ENCODE measurements around the gene RABEP1. TPM values are rescaled to one million over a fixed set of nuclear protein-coding genes. Genes with fewer than 3 reads are reported as not detected.

Gene RABEP1
- total RNA-seq, 1 experiment from 2014 or later = 21.8 TPM

DNA sequence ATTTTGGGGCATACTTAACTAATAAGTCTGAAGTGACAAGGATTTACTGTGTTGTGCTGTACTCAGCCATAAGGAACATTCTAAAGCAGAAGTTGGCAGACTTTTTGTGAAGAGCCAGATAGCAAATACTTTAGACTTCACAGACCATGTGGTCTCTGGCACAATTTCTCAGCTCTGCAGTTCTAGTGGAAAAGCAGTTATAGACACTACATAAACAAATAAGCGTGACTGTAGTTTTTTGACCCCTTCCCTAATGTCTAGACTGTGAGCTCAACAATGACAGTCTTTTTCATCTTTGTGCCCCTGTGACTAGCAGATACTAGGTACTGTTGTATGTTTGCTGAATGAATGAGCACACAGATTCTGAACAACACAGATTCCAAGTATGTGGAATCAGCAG is 142.8 kb downstream of the RABEP1 start:
- no peaks in the 10 kb centered on the region for H3K4me1 Mint-ChIP-seq (ENCODE audit: low read depth, unreplicated experiment)
- peaks cover 37% of the 10 kb centered on the region for H3K36me3 Mint-ChIP-seq (ENCODE audit: insufficient read depth, unreplicated experiment)
- Histone ChIP-seq H3K4me1 (no peaks in the 10 kb centered on the region), H3K9me3 (no peaks in the 10 kb centered on the region), H3K4me3 (ENCODE audit: low read depth, low read length) (no peak overlapping the region), H3K27me3 (replicated peaks; ENCODE audit: control insufficient read depth, insufficient read depth, low read length) (no peaks in the 10 kb centered on the region), H3K36me3 (ENCODE audit: control insufficient read depth, insufficient read depth, low read length) (peaks cover 3% of the 10 kb centered on the region; the same call in 1 of the 2 replicates)
- ChIA-PET CTCF (interaction anchor here (0.7 kb wide), 1 partner anchor 14 kb away, joined by 3 read pairs; no protein-coding TSS in a partner anchor), POLR2A (no interaction called here)
- TF ChIP-seq, protein P1, sequence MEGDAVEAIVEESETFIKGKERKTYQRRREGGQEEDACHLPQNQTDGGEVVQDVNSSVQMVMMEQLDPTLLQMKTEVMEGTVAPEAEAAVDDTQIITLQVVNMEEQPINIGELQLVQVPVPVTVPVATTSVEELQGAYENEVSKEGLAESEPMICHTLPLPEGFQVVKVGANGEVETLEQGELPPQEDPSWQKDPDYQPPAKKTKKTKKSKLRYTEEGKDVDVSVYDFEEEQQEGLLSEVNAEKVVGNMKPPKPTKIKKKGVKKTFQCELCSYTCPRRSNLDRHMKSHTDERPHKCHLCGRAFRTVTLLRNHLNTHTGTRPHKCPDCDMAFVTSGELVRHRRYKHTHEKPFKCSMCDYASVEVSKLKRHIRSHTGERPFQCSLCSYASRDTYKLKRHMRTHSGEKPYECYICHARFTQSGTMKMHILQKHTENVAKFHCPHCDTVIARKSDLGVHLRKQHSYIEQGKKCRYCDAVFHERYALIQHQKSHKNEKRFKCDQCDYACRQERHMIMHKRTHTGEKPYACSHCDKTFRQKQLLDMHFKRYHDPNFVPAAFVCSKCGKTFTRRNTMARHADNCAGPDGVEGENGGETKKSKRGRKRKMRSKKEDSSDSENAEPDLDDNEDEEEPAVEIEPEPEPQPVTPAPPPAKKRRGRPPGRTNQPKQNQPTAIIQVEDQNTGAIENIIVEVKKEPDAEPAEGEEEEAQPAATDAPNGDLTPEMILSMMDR (IDR thresholded peaks at IDR 0.05; ENCODE audit: insufficient read depth in 1 of 2, low read depth in 1 of 2, low read length in 1 of 2, severe bottlenecking in 1 of 2, unreplicated experiment in 1 of 2) = no peak
- no TSS peak for BruUV-seq (replicated peaks)
- H3K27ac Mint-ChIP-seq (ENCODE audit: unreplicated experiment) = no peak overlapping the region
- H3K4me3 Mint-ChIP-seq (ENCODE audit: unreplicated experiment) = no peak overlapping the region
- H3K9me3 Mint-ChIP-seq (ENCODE audit: unreplicated experiment) = no peaks in the 10 kb centered on the region
- DNase-seq = no peak
- intact Hi-C loops (cut with micrococcal nuclease; ENCODE audit: unreplicated experiment) = no loop called here
- H3K27me3 Mint-ChIP-seq (ENCODE audit: insufficient read depth, unreplicated experiment) = no peaks in the 10 kb centered on the region

DNA sequence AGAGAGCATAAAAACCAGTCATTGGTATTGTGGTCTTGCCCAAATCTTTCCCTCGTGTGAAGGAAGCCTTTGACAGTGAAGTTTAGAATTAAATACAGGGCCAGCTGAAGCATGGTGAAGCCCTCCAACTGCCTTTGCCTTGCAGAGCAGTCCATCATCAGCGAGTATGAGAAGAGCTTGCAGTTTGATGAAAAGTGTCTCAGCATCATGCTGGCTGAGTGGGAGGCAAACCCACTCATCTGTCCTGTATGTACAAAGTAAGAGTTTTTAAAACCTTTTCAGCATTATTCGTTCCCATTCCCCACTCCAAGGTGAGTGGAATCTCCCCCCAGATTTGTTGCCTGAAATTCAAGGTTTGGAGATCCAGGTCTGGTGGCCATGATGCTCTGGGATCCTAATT is 143.7 kb downstream of the RABEP1 start:
- intact Hi-C loops (cut with micrococcal nuclease; ENCODE audit: unreplicated experiment) = no loop called here
- ChIA-PET CTCF (no interaction called here), POLR2A (no interaction called here)
- Histone ChIP-seq H3K9me3 (no peaks in the 10 kb centered on the region), H3K36me3 (ENCODE audit: control insufficient read depth, insufficient read depth, low read length) (peaks cover 3% of the 10 kb centered on the region; the same call in 1 of the 2 replicates), H3K4me3 (ENCODE audit: low read depth, low read length) (no peak overlapping the region), H3K4me1 (no peaks in the 10 kb centered on the region), H3K27me3 (replicated peaks; ENCODE audit: control insufficient read depth, insufficient read depth, low read length) (no peaks in the 10 kb centered on the region)
- DNase-seq = no peak
- H3K36me3 Mint-ChIP-seq (ENCODE audit: insufficient read depth, unreplicated experiment) = peaks cover 42% of the 10 kb centered on the region
- H3K4me3 Mint-ChIP-seq (ENCODE audit: unreplicated experiment) = no peak overlapping the region
- BruUV-seq (replicated peaks) = no TSS peak
- no peaks in the 10 kb centered on the region for H3K9me3 Mint-ChIP-seq (ENCODE audit: unreplicated experiment)
- no peaks in the 10 kb centered on the region for H3K27me3 Mint-ChIP-seq (ENCODE audit: insufficient read depth, unreplicated experiment)
- no peak overlapping the region for H3K27ac Mint-ChIP-seq (ENCODE audit: unreplicated experiment)
- TF ChIP-seq, protein P1 (IDR thresholded peaks at IDR 0.05; ENCODE audit: insufficient read depth in 1 of 2, low read depth in 1 of 2, low read length in 1 of 2, severe bottlenecking in 1 of 2, unreplicated experiment in 1 of 2) = no peak
- no peaks in the 10 kb centered on the region for H3K4me1 Mint-ChIP-seq (ENCODE audit: low read depth, unreplicated experiment)

DNA sequence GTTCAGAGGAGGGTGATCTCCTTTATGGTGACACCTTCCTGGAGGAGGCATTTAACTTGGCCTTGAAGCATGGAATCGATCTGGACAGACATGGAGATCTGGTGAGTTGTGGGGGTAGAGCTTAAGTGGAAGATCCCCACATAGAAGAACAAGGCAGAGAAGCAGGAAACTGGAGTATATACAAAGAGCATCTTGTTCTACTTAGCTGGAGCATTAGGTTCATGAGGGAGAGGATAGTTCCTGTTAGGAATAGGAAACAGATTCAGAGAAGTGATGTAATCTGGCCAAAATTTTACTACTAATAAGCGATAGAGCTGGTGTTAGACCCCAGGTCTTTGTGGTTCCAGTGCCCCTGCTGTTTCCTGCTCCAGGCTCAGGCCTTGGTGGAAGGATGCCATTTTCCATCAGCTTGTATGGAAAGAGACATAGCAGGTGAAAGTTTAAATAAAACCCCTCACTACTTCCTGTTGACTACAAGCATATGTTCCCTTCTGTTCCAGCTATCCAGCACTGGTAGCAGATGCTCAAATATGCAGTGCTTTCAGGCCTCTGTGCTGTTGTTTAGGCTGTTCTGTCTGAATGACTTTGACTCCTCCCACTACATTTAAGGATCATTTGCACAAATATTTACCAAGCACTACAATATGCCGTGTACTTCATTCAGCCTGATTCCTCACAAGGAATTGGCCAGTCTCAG is 147.3 kb downstream of the RABEP1 start:
- TF ChIP-seq, protein P1 (IDR thresholded peaks at IDR 0.05; ENCODE audit: insufficient read depth in 1 of 2, low read depth in 1 of 2, low read length in 1 of 2, severe bottlenecking in 1 of 2, unreplicated experiment in 1 of 2) = no peak
- no TSS peak for BruUV-seq (replicated peaks)
- H3K27me3 ChIP-seq (replicated peaks; ENCODE audit: control insufficient read depth, insufficient read depth, low read length) = no peaks in the 10 kb centered on the region
- CTCF ChIA-PET = no interaction called here
- Mint-ChIP-seq H3K4me3 (ENCODE audit: unreplicated experiment) (no peak overlapping the region), H3K27me3 (ENCODE audit: insufficient read depth, unreplicated experiment) (no peaks in the 10 kb centered on the region), H3K36me3 (ENCODE audit: insufficient read depth, unreplicated experiment) (peaks cover 58% of the 10 kb centered on the region), H3K27ac (ENCODE audit: unreplicated experiment) (no peak overlapping the region), H3K9me3 (ENCODE audit: unreplicated experiment) (no peaks in the 10 kb centered on the region), H3K4me1 (ENCODE audit: low read depth, unreplicated experiment) (no peaks in the 10 kb centered on the region)
- H3K4me1 ChIP-seq = no peaks in the 10 kb centered on the region
- POLR2A ChIA-PET = interaction anchor here (1.1 kb wide), 1 partner anchor 10 kb away, joined by 4 read pairs; the partner anchor contains the start of genes NUP88 and RPAIN
- no peaks in the 10 kb centered on the region for H3K9me3 ChIP-seq
- no peak overlapping the region for H3K4me3 ChIP-seq (ENCODE audit: low read depth, low read length)
- intact Hi-C loops (cut with micrococcal nuclease; ENCODE audit: unreplicated experiment) = no loop called here
- peaks cover 3% of the 10 kb centered on the region; the same call in 1 of the 2 replicates for H3K36me3 ChIP-seq (ENCODE audit: control insufficient read depth, insufficient read depth, low read length)
- DNase-seq = no peak
